NT2/D1 (cell line): Measurements from ENCODE around the gene RASSF10.
"Not testable (repeated sequence)": the region's sequence is repeated elsewhere in the genome, so short reads cannot be mapped to it uniquely, and the experiment has no call there.

ENCODE experiments used
- DNase-seq: peaks from one replicate; pipeline ENCODE4 v3.0.0-alpha.2; 2011; ENCODE audit warnings: low read depth, low spot score
- H3K27me3 ChIP-seq: 2 replicates; pipeline ENCODE4 v1.6.0; 2011; ENCODE audit warnings: mild to moderate bottlenecking; ENCODE audit not compliant: insufficient read length, insufficient read depth
- H3K36me3 ChIP-seq: 2 replicates; pipeline ENCODE4 v1.6.1; 2011; ENCODE audit warnings: mild to moderate bottlenecking, low read length, mixed read lengths; ENCODE audit not compliant: insufficient read depth, insufficient read length
- H3K4me1 ChIP-seq: 2 replicates; pipeline ENCODE4 v1.5.1; 2011; ENCODE audit not compliant: insufficient read depth, insufficient read length
- H3K4me3 ChIP-seq: 2 replicates; pipeline ENCODE4 v1.5.1; 2011; ENCODE audit warnings: low read depth; ENCODE audit not compliant: insufficient read length
- H3K9ac ChIP-seq: 2 replicates; pipeline ENCODE4 v1.6.0; 2011; ENCODE audit warnings: low read depth; ENCODE audit not compliant: insufficient read length
- H3K9me3 ChIP-seq: 2 replicates; pipeline ENCODE4 v1.5.1; 2011; ENCODE audit warnings: mild to moderate bottlenecking, low read length; ENCODE audit not compliant: insufficient read depth
- SUZ12 ChIP-seq: IDR thresholded peaks from 2 replicates; pipeline ENCODE4 v1.6.1; 2011; ENCODE audit not compliant: insufficient read length, insufficient read depth; ENCODE audit errors: extremely low read depth
- YY1 ChIP-seq: IDR thresholded peaks from 2 replicates; pipeline ENCODE4 v1.6.1; 2011; ENCODE audit not compliant: insufficient read length, insufficient read depth
- ZNF274 ChIP-seq: IDR thresholded peaks from 2 replicates; pipeline ENCODE4 v1.6.1; 2011; ENCODE audit warnings: mild to moderate bottlenecking, low read depth, low read length

RASSF10 gene

DNA sequence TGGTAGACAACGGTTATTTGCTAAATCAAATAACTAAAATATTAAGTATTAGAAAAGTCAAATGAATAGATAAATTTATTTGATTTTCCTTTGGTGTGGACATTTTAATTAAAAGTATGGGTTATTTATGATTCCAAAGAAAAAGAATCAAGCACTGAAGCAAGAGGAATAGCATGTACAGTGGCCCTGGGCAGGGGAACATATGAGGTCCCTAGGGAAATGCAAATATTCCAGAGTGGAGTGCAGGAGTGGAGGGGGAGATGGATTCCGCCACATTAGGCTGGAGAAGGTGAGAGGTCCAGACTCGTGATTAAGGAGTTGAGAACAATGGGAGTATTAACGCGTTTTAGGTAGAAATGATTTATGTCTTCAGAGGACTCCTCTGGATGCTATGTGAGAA lies 30.0 kb downstream of the RASSF10 start:
- no peak overlapping the region for H3K4me3 ChIP-seq
- no peaks in the 10 kb centered on the region for H3K9me3 ChIP-seq
- no peak for DNase-seq
- no peaks in the 10 kb centered on the region for H3K4me1 ChIP-seq
- H3K36me3 ChIP-seq, result no peaks in the 10 kb centered on the region
- H3K27me3 ChIP-seq, result no peaks in the 10 kb centered on the region
- no peak overlapping the region for H3K9ac ChIP-seq
- no peak for TF ChIP-seq ZNF274
- TF ChIP-seq SUZ12, result no peak
- TF ChIP-seq YY1, result no peak

DNA sequence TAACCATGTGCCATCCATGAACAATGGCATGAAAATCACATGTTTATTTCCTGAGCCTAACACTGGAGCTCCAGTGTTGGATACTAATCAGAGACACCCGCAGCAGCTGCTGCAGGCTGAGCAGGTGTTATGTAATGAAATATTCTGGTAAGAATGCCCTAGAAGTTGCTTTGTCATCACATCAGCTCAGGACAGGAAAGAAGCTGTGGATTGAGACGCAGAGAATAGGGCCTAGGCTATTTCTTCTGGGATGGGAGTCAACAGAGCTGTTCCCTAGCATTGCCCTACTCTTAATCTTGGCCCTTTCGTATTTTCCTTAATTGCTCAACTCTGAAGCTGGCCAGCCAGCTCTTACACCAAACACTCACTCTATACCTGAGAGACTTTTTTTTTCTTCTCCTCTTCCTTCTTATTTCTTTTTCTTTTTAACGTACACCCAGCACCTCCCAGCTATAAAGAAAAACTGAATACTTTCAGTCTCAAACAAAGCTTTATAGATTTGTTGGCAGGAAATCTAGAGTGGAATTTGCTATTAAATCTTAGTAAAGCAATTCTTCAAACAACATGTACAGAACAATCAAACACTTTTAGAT lies 31.9 kb downstream of the RASSF10 start:
- no peak for DNase-seq
- Histone ChIP-seq H3K27me3 (no peaks in the 10 kb centered on the region), H3K9ac (no peak overlapping the region), H3K36me3 (no peaks in the 10 kb centered on the region), H3K4me3 (no peak overlapping the region), H3K4me1 (no peaks in the 10 kb centered on the region), H3K9me3 (no peaks in the 10 kb centered on the region)
- TF ChIP-seq ZNF274, result no peak

DNA sequence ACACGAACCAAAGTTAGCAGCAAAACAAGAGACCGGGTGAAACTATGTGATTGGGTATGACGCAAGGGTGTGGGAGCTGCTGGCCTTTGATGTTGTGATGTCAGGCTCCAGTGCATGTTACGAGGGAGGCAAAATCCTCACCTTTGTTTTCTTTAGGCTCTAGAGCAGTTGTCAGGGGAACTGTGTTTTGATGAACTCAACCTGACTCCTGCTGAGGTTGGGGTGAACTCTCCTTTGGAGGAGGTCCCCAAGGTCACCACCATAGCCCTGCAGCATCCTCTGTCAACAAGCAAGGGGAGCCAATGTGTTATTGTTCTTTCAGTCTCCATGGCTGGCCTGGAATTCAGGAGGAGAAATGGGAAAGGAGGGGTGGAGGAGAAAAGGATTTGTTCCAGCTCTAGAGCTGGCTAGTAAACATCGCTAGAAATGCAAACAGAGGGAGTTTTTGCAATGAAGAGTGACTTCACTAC lies 33.8 kb downstream of the RASSF10 start:
- TF ChIP-seq ZNF274 (no peak), YY1 (no peak), SUZ12 (no peak)
- H3K9me3 ChIP-seq, result no peaks in the 10 kb centered on the region
- H3K4me1 ChIP-seq, result no peaks in the 10 kb centered on the region
- no peak overlapping the region for H3K4me3 ChIP-seq
- DNase-seq, result no peak
- H3K36me3 ChIP-seq, result no peaks in the 10 kb centered on the region
- no peaks in the 10 kb centered on the region for H3K27me3 ChIP-seq
- H3K9ac ChIP-seq, result no peak overlapping the region

DNA sequence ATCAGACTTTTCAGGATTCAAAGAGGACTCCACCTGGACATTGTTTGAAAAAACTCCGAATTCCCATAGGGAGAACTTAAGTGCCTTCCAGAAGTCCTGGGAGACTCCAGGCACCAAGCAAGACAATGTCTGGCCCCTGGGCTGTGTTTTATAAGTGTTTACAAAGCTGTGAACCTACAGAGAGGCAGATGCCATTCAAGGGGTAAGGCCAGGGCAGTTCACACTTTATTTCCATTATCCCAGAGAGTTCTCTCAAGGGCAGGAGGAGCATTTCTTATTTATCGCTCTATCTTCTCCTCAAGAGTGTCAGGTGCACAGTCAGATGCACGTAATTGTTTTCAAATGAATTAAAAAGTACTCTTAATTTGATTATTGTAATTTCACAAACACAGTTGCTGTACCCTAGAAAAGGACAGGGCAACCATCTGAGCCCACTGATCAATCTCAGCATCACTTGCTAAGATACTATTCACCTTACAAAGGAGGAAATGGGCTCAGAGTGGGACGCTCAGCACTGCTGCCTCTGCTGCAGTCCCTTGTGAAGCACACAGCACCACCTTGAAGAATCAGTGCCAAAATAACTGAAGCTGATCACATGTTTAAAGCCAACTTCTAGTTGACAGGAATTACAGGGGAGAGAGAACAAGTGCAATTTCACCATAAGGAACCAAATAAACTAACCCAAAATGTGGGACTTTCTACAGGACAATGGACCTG lies 35.0 kb downstream of the RASSF10 start:
- no peaks in the 10 kb centered on the region for H3K36me3 ChIP-seq
- no peak for DNase-seq
- H3K27me3 ChIP-seq, result no peaks in the 10 kb centered on the region
- TF ChIP-seq SUZ12, result no peak
- no peak for TF ChIP-seq YY1
- no peak for TF ChIP-seq ZNF274
- no peaks in the 10 kb centered on the region for H3K4me1 ChIP-seq
- H3K4me3 ChIP-seq, result no peak overlapping the region
- no peaks in the 10 kb centered on the region for H3K9me3 ChIP-seq
- H3K9ac ChIP-seq, result no peak overlapping the region

DNA sequence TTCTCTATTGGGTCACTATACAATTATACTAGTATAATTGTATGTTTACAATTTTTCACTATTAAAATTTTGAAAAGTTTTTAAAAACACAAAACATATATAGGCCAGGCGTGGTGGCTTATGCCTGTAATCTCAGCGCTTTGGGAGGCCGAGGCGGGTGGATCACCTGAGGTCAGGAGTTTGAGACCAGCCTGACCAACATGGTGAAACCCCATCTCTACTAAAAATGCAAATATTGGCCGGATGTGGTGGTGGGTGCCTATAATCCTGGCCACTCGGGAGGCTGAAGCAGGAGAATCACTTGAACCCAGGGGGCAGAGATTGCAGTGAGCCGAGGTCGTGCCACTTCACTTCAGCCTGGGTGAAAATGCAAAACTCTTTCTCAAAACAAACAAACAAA lies 36.0 kb downstream of the RASSF10 start:
- not testable (repeated sequence) for H3K9me3 ChIP-seq, DNase-seq, H3K4me1 ChIP-seq, H3K36me3 ChIP-seq, H3K27me3 ChIP-seq, H3K9ac ChIP-seq, H3K4me3 ChIP-seq

DNA sequence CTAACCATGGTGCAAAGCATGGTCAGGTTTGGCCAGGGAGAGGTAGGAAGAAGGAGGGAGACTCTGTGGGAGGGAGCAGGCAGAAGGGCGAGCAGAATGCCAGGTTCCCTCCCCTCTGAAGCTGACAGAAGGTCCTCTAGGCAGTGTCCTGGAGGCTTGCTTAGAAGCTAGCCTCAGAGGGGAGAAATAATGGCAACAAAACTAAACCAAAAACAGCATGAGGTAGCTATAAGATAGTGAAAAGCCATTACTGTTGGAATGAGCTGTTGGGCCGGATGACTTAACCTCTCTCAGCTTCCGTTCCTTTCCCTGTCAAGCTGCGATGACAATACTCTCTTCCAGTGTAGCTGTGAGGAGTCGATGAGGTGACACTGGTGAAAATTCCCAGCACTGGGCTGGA lies 36.6 kb downstream of the RASSF10 start:
- H3K36me3 ChIP-seq, result no peaks in the 10 kb centered on the region
- no peak for DNase-seq
- H3K9ac ChIP-seq, result no peak overlapping the region
- H3K9me3 ChIP-seq, result peaks cover 6% of the 10 kb centered on the region; the same call in 1 of the 2 replicates
- no peak for TF ChIP-seq SUZ12
- no peak for TF ChIP-seq ZNF274
- no peak for TF ChIP-seq YY1
- H3K4me3 ChIP-seq, result no peak overlapping the region
- no peaks in the 10 kb centered on the region for H3K27me3 ChIP-seq
- H3K4me1 ChIP-seq, result no peaks in the 10 kb centered on the region

DNA sequence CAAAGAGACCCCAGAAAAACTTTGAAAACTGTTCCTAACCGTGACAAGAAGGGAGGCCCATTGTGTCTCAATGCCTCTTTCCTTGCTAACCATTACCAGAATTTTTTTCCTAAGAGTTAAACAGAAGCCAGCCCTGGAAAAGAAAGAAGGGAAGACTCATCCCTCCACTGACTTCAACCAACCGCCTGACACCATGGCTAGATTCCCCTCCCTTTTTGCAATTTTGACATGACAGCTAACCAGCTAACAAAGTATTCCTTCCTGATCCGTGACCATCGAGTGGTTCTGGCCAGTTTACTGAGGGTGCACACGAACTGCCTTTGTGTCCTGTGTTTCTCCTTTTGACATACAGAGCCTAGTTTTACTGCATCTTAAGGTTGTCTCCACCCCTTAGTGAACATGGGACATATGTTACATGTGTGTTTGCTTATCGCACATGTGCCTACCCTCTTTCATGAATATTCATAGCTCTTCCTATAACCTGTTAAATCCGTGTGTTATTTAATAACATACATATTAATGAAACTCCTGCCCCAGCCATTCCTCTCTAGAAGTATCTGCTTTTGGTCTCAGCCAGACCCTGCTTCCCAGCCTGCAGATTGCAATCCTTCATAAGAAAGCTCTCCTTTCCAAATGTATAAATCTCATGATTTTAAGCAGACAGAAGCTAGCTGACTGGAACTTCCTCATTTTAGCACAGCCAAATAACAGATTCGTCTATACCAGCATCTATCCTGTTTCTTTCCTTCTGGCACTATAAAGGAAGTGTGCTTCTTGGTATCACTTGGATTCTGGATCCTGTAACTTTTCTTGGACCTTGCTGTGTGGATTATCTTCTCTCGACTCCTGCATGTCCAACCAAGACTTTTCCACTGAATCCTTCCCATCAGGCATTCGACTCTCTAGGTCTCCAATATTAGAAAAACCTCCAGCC lies 37.8 kb downstream of the RASSF10 start:
- no peak for DNase-seq
- Histone ChIP-seq H3K27me3 (no peaks in the 10 kb centered on the region), H3K9ac (no peak overlapping the region), H3K4me3 (no peak overlapping the region), H3K9me3 (peaks cover 6% of the 10 kb centered on the region; the same call in 1 of the 2 replicates), H3K36me3 (no peaks in the 10 kb centered on the region), H3K4me1 (no peaks in the 10 kb centered on the region)
- no peak for TF ChIP-seq SUZ12
- TF ChIP-seq ZNF274, result no peak
- no peak for TF ChIP-seq YY1
